GM19372 (cell line): ENCODE results near the gene CCDC9.
"Not testable (repeated sequence)": the region's sequence is repeated elsewhere in the genome, so short reads cannot be mapped to it uniquely, and the experiment has no call there.

ENCODE experiments used
- ATAC-seq: cut with Tn5 transposase; IDR thresholded peaks from one replicate; pipeline ENCODE4 v1.9.1; 2021; ENCODE audit warnings: mild to moderate bottlenecking, low read depth, moderate library complexity; ENCODE audit not compliant: unreplicated experiment

CCDC9 gene

DNA sequence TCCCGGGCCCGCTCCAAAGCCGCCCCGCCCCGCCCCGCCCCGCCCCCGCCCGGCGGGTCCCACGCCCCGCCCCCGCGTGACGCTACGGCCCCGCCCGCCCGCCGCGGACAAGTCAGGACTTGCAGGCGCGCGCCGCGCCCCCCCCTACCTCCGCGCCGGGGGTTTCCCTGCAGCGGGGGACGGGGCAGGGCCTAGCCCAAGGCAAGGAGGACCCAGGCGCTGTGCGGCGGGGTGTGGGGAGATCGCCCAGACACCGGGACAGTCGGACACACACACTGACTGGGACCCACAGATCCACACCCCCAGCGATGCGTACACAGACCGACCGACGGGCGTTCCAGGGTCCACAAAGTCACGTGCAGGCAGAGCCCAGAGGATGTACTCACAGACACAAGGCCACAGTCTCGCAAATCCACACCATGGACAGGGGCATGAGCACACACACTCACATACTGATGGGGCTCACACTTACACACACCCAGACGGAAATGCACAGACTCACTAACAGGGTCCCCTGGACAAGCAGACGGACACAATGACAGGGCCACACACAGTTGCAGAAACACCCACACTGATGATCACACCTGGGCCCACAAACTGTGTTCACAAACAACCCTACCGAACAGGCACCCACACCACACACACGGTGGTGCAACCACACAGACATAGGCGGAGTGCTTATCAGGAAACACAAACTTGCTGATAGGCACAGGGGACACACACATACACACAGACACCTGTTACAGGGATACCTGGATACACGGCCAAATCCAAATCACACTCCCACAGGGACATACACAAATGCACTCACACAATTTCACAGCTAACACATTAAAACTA is 24.9 kb upstream of the CCDC9 start:
- ATAC-seq, result no peak

GRCh38 chr19:47232422-47233211 is 23.7 kb upstream of the CCDC9 start:
- no peak for ATAC-seq

- ATAC-seq, result no peak
Observed at GRCh38 chr19:47236072-47236675, 20.2 kb upstream of the CCDC9 start.

GRCh38 chr19:47239152-47239551 is 17.2 kb upstream of the CCDC9 start:
- ATAC-seq, result no peak

GRCh38 chr19:47239610-47240296 is 16.6 kb upstream of the CCDC9 start:
- no peak for ATAC-seq

DNA sequence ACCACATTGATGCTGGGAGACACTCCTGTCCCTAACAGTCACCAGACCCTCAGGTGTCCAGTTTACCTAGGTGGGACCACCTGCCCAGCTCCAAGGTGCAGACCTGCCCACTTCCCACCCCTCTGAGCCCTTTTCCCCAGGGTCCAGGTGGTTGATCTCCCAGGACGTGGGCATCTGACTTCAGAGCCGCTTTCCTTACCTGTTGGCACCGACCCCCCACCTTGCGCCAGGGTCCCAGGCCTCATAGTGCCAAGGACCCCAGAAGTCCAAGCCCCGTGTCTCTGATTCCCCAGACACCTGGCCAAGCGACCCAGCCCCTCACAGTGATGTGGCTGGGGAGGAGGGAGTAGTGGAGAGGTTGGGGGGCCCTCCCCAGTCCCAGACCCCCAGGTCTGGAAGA is 15.8 kb upstream of the CCDC9 start:
- no peak for ATAC-seq

- no peak for ATAC-seq
Observed at GRCh38 chr19:47240996-47241918, 15.1 kb upstream of the CCDC9 start.

- no peak for ATAC-seq
Observed at GRCh38 chr19:47241919-47242577, 14.3 kb upstream of the CCDC9 start.

DNA sequence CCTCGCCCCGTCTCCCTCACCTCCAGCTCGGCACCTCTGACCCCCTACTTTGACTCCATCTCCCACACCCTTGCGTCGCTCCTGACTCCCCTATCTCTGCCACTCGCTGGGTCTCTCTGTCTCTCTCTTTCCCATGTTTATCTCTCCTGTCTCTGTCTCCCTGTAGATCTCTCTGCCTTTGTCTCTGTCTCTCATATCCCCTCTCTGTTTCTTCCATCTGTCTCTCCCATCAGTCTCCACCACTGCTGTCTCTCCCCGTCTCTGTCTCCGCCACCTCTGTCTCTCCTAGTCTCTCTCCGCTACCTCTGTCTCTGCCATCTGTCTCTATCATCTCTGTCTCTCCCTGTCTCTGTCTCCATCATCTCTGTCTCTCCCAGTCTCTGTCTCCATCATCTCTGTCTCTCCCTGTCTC is 13.0 kb upstream of the CCDC9 start:
- ATAC-seq, result no peak

GRCh38 chr19:47243776-47244547 is 12.4 kb upstream of the CCDC9 start:
- no peak for ATAC-seq

DNA sequence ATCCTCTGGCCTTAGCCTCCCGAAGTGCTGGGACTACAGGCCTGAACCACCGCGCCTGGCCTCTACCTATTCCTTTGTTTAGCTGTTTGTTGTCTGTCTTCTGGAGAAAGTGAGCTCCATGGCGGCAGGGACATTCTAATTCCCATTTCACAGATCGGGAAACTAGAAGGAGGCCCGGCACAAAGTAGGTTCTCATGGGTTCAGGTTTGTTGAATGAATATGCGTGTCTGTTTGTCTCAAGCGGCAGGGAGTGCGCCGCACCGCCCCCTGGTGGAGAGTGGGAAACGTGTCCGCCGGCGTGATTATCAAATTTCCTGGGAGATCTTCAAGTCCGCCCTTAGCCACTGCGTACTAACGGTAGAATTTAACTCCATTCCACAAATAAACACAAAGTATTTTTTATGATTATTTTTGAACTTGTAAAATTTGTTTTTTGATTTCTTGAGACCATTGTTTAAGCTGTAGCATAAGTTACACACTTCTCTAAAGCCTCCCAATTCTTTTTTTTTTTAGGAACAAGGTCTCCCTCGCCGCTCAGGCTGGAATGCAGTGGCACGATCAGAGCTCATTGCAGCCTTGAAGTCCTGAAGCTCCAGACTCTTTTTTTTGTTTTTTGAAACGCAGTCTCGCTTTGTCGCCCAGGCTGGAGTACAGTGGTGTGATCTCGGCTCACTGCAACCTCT is 8.9 kb upstream of the CCDC9 start:
- no peak for ATAC-seq

DNA sequence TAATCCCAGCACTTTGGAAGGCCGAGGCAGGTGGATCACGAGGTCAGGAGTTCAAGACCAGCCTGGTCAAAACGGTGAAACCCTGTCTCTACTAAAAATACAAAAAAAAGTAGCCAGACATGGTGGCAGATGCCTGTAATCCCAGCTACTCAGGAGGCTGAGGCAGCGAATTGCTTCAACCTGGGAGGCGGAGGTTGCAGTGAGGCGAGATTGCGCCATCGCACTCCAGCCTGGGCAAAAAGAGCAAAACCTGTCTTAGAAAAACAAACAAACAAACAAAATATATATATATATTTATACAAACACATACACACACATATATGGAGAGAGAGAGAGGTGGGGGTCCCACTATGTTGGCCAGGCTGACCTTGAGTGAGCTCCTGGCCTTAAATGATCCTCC is 3.3 kb upstream of the CCDC9 start:
- not testable (repeated sequence) for ATAC-seq

DNA sequence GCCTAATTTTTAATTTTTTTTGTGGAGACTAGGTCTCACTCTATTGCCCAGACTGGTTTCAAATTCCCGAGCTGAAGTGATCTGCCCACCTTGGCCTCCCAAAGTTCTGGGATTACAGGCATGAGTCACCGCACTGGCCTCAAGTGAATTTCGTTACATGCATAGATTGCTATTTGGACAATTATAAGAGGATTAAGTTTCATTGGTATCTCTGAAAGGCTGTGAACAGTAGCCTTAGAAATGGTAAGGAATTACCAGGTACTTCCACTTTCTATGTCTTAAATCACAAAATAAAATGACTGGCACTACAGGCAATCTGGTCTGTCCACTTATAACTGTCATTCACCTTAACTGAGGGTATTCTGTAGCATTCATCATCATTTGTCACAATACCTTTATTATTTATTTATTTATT is 2.9 kb upstream of the CCDC9 start:
- ATAC-seq, result no peak

DNA sequence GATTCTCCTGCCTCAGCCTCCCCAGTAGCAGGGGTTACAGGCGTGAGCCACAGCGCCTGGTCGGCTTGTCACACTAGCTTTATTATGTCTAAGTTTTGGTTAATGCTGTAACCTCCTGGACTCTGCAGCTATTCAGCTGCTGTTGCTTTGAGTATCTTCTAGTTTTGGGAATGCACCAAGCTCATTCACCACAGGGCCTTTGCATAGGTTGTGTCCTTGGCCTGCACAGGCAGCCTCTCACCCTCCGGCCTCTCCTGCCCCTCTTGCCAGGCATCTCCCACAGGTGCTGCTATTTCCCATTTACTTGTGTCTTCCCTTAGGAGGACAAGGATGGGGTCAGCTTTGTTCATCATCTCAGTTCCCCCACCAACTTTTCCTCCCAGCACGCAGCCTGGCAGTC is 2.4 kb upstream of the CCDC9 start:
- no peak for ATAC-seq

DNA sequence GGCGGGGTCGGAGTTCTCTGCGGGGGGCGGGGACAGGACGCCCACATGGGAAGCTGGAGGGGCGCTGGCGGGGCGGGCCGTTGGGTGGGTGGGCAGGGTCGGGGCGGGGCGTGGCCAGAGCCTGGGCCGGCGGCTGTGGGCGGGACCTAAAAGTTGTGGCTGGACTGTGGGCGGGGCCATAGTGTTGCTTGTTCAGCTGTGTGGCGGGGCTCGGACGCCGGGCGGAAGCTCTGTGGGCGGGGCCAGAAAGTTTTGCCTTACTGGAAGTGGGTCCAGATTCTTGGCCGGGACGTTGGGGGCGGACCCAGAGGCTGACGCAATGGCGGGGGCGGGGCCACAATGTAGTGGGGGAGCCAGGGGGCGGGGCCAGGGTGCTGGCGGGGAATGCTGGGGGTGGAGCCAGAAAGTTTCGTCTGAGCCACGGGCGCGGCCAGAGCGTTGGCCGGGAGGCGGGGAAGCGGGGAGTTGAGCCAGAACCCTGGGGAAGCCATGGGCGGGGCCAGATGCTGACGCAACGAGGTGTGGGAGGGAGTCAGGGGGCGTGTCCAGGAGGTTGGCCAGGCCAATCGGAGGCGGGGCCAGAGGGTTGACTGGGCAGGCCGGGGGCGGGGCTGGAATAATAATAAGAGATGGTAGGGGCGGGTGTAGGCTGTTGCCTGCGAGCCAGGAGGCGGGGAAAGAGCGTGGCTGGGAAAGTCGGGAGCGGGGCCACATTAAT is 527 bp downstream of the CCDC9 start:
- ATAC-seq, result peak; percentile 71

DNA sequence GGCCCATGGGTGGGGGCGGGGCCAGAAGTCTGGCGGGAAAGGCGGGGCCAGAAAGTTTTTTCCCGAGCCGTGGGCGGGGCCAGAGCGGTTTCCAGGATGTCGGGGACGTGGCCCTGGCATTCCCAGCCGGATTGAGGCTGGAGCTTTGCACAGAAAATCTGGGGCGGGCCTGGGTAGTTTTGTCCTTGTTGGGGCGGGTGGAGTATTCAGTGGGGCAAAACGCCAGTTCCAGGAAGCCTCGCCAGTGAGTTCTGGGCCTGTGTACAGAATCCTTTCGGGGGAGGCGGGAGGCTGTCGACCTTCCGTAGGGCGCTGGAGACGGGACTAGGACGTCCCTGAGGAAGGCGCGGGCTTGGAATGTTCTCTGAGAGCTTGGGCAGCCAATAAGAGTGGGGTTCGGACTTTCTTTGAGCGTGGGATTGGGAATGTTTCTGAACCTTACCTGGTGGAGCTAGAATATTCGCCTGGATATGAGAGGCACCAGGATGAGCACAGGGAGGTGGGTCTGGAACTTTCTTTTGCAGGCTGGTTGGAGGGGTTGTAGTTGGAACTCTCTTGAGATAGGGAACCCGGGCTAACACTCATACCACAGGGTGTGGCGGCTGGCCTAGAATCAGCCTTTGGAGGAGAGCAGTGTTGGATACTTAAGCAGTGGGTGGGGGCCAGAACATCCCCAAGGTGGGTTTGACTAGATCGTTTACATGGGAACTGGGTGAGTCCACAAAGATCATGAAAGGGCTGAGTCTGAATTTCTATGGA is 1.3 kb downstream of the CCDC9 start:
- ATAC-seq, result no peak

- ATAC-seq, result no peak
Observed at GRCh38 chr19:47258434-47258833, 2.1 kb downstream of the CCDC9 start.
